K562 (cell line): ENCODE results near the gene COG7. TPM values are rescaled to one million over a fixed set of nuclear protein-coding genes. Genes with fewer than 3 reads are reported as not detected.

ENCODE experiments used
- ATAC-seq: fragments of 200-7000 bp; cut with Tn5 transposase; 3 replicates; pipeline ENCODE4 v1.9.1; 2020; ENCODE audit warnings: moderate library complexity
- BruUV-seq: library from RNA; stranded (reverse); fragments of 400-500 nt; replicated peaks from 2 replicates; lab custom pipeline; 2021; lab: Mats Ljungman, UMichigan
- CTCF ChIA-PET: fragments of 300-600 bp; formaldehyde crosslinking; extraction: SDS; loops from one replicate; lab custom pipeline; 2021; ENCODE audit warnings: low intra/inter-chr PET ratio; lab: Yijun Ruan, JAX
- POLR2A ChIA-PET: fragments of 300-600, 350-650 bp; sonication (Branson Sonifier 250); formaldehyde crosslinking; extraction: SDS; loops from one replicate; lab custom pipeline; 2021; ENCODE audit warnings: antibody characterized with exemption, inconsistent platforms; lab: Yijun Ruan, JAX
- DNase-seq, 4 experiments: peaks; one replicate each; pipeline versions ENCODE4 v3.0.0 to v3.0.0-alpha.2; 2011 to 2018; ENCODE audit warnings: low spot score in 3 of 4, mixed read lengths in 3 of 4; ENCODE audit errors: extremely low read depth in 1 of 4
- FAIRE-seq: peaks from 2 replicates; lab custom pipeline; 2011; peaks lifted over from hg19 to GRCh38; lab: Jason Lieb, UNC
- H2AFZ ChIP-seq: 2 replicates; pipeline ENCODE4 v1.6.0; 2011; ENCODE audit warnings: low read depth, low read length, control low read depth, inconsistent platforms
- H3K27ac ChIP-seq: fragments of 200-600 bp; 3 replicates; pipeline ENCODE4 v1.8.0; 2011; ENCODE audit warnings: low read depth, mild to moderate bottlenecking, control low read depth, inconsistent platforms, low read length, moderate library complexity, mixed read lengths; ENCODE audit errors: extremely low read depth
- H3K27me3 ChIP-seq, 2 experiments: fragments of 300-600 bp in 1 of 2; 2 replicates in 1 of 2; 3 replicates in 1 of 2; pipeline versions ENCODE4 v1.6.0 to v1.8.0; 2011; ENCODE audit warnings: inconsistent platforms in 2 of 2, low read length in 2 of 2, mild to moderate bottlenecking in 1 of 2, mixed read lengths in 1 of 2, moderate library complexity in 1 of 2; ENCODE audit not compliant: control insufficient read depth in 2 of 2, insufficient read depth in 2 of 2
- H3K36me3 ChIP-seq: fragments of 300-600 bp; 3 replicates; pipeline ENCODE4 v1.8.0; 2011; ENCODE audit warnings: mild to moderate bottlenecking, low read length, inconsistent platforms; ENCODE audit not compliant: control insufficient read depth, insufficient read depth
- H3K4me1 ChIP-seq, 2 experiments: fragments of 200-600 bp in 1 of 2; replicated peaks in 1 of 2; 2 replicates in 1 of 2; 3 replicates in 1 of 2; pipeline versions ENCODE4 v1.5.1 to v1.8.0; 2011; ENCODE audit warnings: inconsistent platforms in 2 of 2, low read length in 2 of 2, mild to moderate bottlenecking in 1 of 2, mixed read lengths in 1 of 2, moderate library complexity in 1 of 2; ENCODE audit not compliant: control insufficient read depth in 2 of 2, insufficient read depth in 2 of 2
- H3K4me2 ChIP-seq: 2 replicates; pipeline ENCODE4 v1.6.1; 2011; ENCODE audit warnings: low read length, control low read depth, inconsistent platforms, mixed read lengths; ENCODE audit not compliant: insufficient read depth
- H3K4me3 ChIP-seq: fragments of 200-600 bp; sonication (generic), shearing (Covaris generic); 2 replicates; pipeline ENCODE4 v1.5.1; 2016; ENCODE audit warnings: control low read depth, inconsistent platforms
- H3K79me2 ChIP-seq: fragments of 200-600 bp; 3 replicates; pipeline ENCODE4 v1.8.0; 2011; ENCODE audit warnings: low read length, inconsistent platforms; ENCODE audit not compliant: control insufficient read depth, insufficient read depth
- H3K9ac ChIP-seq, 2 experiments: 2 replicates each; pipeline versions ENCODE4 v1.6.0 to v1.6.1; 2011; ENCODE audit warnings: low read depth in 2 of 2, low read length in 2 of 2, control low read depth in 1 of 2, inconsistent platforms in 1 of 2, mild to moderate bottlenecking in 1 of 2, mixed read lengths in 1 of 2; ENCODE audit not compliant: insufficient read depth in 1 of 2
- H3K9me1 ChIP-seq: one replicate; pipeline ENCODE4 v1.6.0; 2011; ENCODE audit warnings: inconsistent platforms, mild to moderate bottlenecking, low read length, moderate library complexity; ENCODE audit not compliant: control insufficient read depth, insufficient read depth
- H3K9me3 ChIP-seq: replicated peaks from 2 replicates; pipeline ENCODE4 v1.5.1; 2011; ENCODE audit warnings: low read depth, low read length, inconsistent platforms; ENCODE audit not compliant: control insufficient read depth, insufficient read depth
- H4K20me1 ChIP-seq: replicated peaks from 2 replicates; pipeline ENCODE4 v1.6.1; 2011; ENCODE audit warnings: low read length, inconsistent platforms, mixed read lengths; ENCODE audit not compliant: control insufficient read depth, insufficient read depth
- ARHGAP35 ChIP-seq: fragments of 450-650 bp; IDR thresholded peaks from 2 replicates; pipeline ENCODE4 v1.6.1; 2018; ENCODE audit not compliant: partially characterized antibody
- ARID4B ChIP-seq: sonication (generic); formaldehyde crosslinking; IDR thresholded peaks from 2 replicates; pipeline ENCODE4 v1.8.0; 2022; ENCODE audit warnings: mild to moderate bottlenecking, missing genetic modification reagents
- HEY1 ChIP-seq: fragments of 250-450 bp; sonication (Bioruptor Pico); IDR thresholded peaks from 2 replicates; pipeline ENCODE4 v1.5.0; 2020; ENCODE audit warnings: mild to moderate bottlenecking, moderate library complexity, borderline replicate concordance
- MCM3 ChIP-seq: fragments of 450-650 bp; IDR thresholded peaks from 2 replicates; pipeline ENCODE4 v1.6.1; 2016
- MIER1 ChIP-seq: fragments of 450-650 bp; IDR thresholded peaks from 2 replicates; pipeline ENCODE4 v1.6.1; 2016; ENCODE audit warnings: antibody characterized with exemption, mild to moderate bottlenecking, low read depth
- NEUROD1 ChIP-seq: fragments of 150-350 bp; IDR thresholded peaks from 2 replicates; pipeline ENCODE4 v1.6.1; 2014; ENCODE audit warnings: borderline replicate concordance, low read length, low read depth; ENCODE audit not compliant: partially characterized antibody
- NFE2 ChIP-seq: IDR thresholded peaks from 2 replicates; pipeline ENCODE4 v1.6.1; 2014; ENCODE audit warnings: antibody characterized with exemption, low read depth
- NR2C2 ChIP-seq, 2 experiments: fragments of 200-800 bp in 1 of 2; sonication (Bioruptor generic) in 1 of 2; sonication (generic) in 1 of 2; formaldehyde crosslinking in 1 of 2; IDR thresholded peaks; 2 replicates each; pipeline versions ENCODE4 v1.6.1 to v1.8.0; 2016 to 2022; ENCODE audit warnings: mild to moderate bottlenecking in 1 of 2, missing compliant biosample characterization in 1 of 2, missing genetic modification characterization in 1 of 2, missing genetic modification reagents in 1 of 2
- PYGO2 ChIP-seq: fragments of 450-650 bp; IDR thresholded peaks from 2 replicates; pipeline ENCODE4 v1.6.1; 2016; ENCODE audit warnings: mild to moderate bottlenecking, missing genetic modification characterization, moderate library complexity, missing compliant biosample characterization
- RNF2 ChIP-seq: sonication (generic); IDR thresholded peaks from 2 replicates; pipeline ENCODE4 v1.6.1; 2016
- SMARCB1 ChIP-seq: IDR thresholded peaks from 2 replicates; pipeline ENCODE4 v1.6.1; 2011; ENCODE audit warnings: improper control_type of control experiment, low read depth; ENCODE audit not compliant: insufficient read length
- STAG1 ChIP-seq: sonication (generic); formaldehyde crosslinking; IDR thresholded peaks from 2 replicates; pipeline ENCODE4 v1.5.0; 2020; ENCODE audit warnings: missing genetic modification reagents, borderline replicate concordance
- THAP12 ChIP-seq: fragments of 250-450 bp; sonication (Bioruptor Pico); IDR thresholded peaks from 2 replicates; pipeline ENCODE4 v1.9.0; 2021; ENCODE audit warnings: mild to moderate bottlenecking, inconsistent platforms
- ZNF280A ChIP-seq: fragments of 450-650 bp; IDR thresholded peaks from 2 replicates; pipeline ENCODE4 v1.6.1; 2018; ENCODE audit warnings: mild to moderate bottlenecking, low read depth; ENCODE audit not compliant: partially characterized antibody
- WGBS: fragments of 100-300 bp; shearing (Covaris generic); methylation state at CpG from one replicate; pipeline ENCODE4 v1.1.6; 2016; ENCODE audit warnings: low coverage, mixed read lengths; ENCODE audit not compliant: insufficient coverage; ENCODE audit errors: missing lambda C conversion rate; 5-methylcytosine and 5-hydroxymethylcytosine counted together
- in situ Hi-C: fragments of 300-500 bp; cut with MboI; formaldehyde crosslinking; loops from 4 replicates; pipeline ENCODE4 v1.15.0; 2018; ENCODE audit warnings: inconsistent platforms, mixed read lengths
- intact Hi-C: fragments of 100-400 bp; cut with micrococcal nuclease; formaldehyde crosslinking; loops from 2 replicates; pipeline ENCODE4 v1.14.2; 2022
- polyA plus RNA-seq, 8 experiments: library from polyadenylated mRNA; depleted of rRNA in 4 of 8; stranded (reverse) in 5 of 8; unstranded in 3 of 8; fragments of >200 nt; fragmentation: Nextera tagmentation in 2 of 8; fragmentation: Illumina TruSeq in 1 of 8; extraction: Ambion mirVana in 2 of 8; extraction: Trizol in 1 of 8; gene quantifications; 2 replicates each; pipeline versions ENCODE4 v1.2.1 to v1.2.3, GENCODE V29; 2011 to 2014; ENCODE audit warnings: inconsistent platforms in 1 of 8, missing spikeins in 1 of 8
- total RNA-seq, 7 experiments: library from RNA; depleted of rRNA in 6 of 7; stranded (reverse); fragments of >200 nt in 6 of 7; fragmentation: Illumina TruSeq in 2 of 7; extraction: Trizol in 2 of 7; gene quantifications; 2 replicates each; pipeline versions ENCODE4 v1.2.1 to v1.2.3, GENCODE V29; 2011 to 2021; ENCODE audit warnings: low replicate concordance in 1 of 7

COG7 gene
- total and polyA plus RNA-seq, 9 of the 15 experiments (the other 6 are each of a cell fraction or from before 2014, with no cell fraction given) = 3.8 to 17.6 (median 13.4) TPM

- peaks cover 93% of the 10 kb centered on the region for H3K36me3 ChIP-seq
Measured at GRCh38 chr16:23478566-23478965, 25.6 kb upstream of the COG7 start.

More at GRCh38 chr16:23478566-23478965, 25.6 kb upstream of the COG7 start:
- no peak overlapping the region for H3K9ac ChIP-seq
- no peak overlapping the region for H2AFZ ChIP-seq
- H3K27ac ChIP-seq = no peak overlapping the region
- H3K9me3 ChIP-seq = no peaks in the 10 kb centered on the region
- 96% methylated on average over 3 of the region's 3 CpGs for WGBS
- intact Hi-C loops = no loop called here
- DNase-seq (no peak), FAIRE-seq (no peak), ATAC-seq (no peak)
- no peak for TF ChIP-seq NFE2
- TF ChIP-seq HEY1 (CRISPR knock-in tag) = no peak
- no peak for TF ChIP-seq ARID4B (CRISPR knock-in tag)
- no peak for TF ChIP-seq ZNF280A
- no peak for TF ChIP-seq NR2C2 (CRISPR knock-in tag; IDR thresholded peaks at IDR 0.05)
- TF ChIP-seq NR2C2 (tag; IDR thresholded peaks at IDR 0.05) = no peak
- no peak for TF ChIP-seq ARHGAP35
- no peak for TF ChIP-seq THAP12
- TF ChIP-seq MIER1 = no peak
- TF ChIP-seq SMARCB1 = no peak
- no peak for TF ChIP-seq RNF2
- no peak for TF ChIP-seq MCM3
- no peak for TF ChIP-seq PYGO2 (tag)
- TF ChIP-seq STAG1 = no peak
- TF ChIP-seq NEUROD1 = no peak
- no peaks in the 10 kb centered on the region for H3K4me1 ChIP-seq
- no peaks in the 10 kb centered on the region for H3K9me1 ChIP-seq
- no peaks in the 10 kb centered on the region for H3K27me3 ChIP-seq
- H3K4me3 ChIP-seq = no peak overlapping the region
- 0 out of 2 replicates have a peak, but pooled peaks cover 7% of the 10 kb centered on the region for H4K20me1 ChIP-seq
- CTCF ChIA-PET = no interaction called here
- no peaks in the 10 kb centered on the region for H3K79me2 ChIP-seq
- H3K4me2 ChIP-seq = no peak overlapping the region
- in situ Hi-C loops = no loop called here
- POLR2A ChIA-PET = interaction anchor here (0.6 to 3.4 kb wide), 4 partner anchors 10 to 81 kb away, joined by 3 to 18 read pairs (median 6); no protein-coding TSS in a partner anchor
- BruUV-seq = no TSS peak
